Prostate gland (tissue), 2 donors: Measurements from ENCODE around the gene PUSL1. TPM values are rescaled to one million over a fixed set of nuclear protein-coding genes. Genes with fewer than 3 reads are reported as not detected.

ENCODE experiments used
- DNase-seq: peaks from one replicate; pipeline ENCODE4 v3.0.0-alpha.2; 2019; ENCODE audit warnings: low spot score
- H3K27ac ChIP-seq, 2 donors: fragments of 200-600 bp; sonication (generic); 2 replicates each; pipeline ENCODE4 v1.5.1; 2017 to 2019
- H3K27me3 ChIP-seq: fragments of 200-600 bp; sonication (generic); replicated peaks from 2 replicates; pipeline ENCODE4 v1.5.1; 2019; ENCODE audit not compliant: insufficient read depth
- H3K36me3 ChIP-seq, 2 donors: fragments of 200-600 bp; sonication (generic); 1 replicate in 1 of 2; 2 replicates in 1 of 2; pipeline versions ENCODE4 v1.5.1 to v1.8.1; 2017 to 2019
- H3K4me1 ChIP-seq: fragments of 200-600 bp; sonication (generic); replicated peaks from 2 replicates; pipeline ENCODE4 v1.5.1; 2019
- H3K4me3 ChIP-seq, 2 donors: fragments of 200-600 bp; sonication (generic); 2 replicates each; pipeline ENCODE4 v1.5.1; 2017 to 2019
- H3K9me3 ChIP-seq: fragments of 200-600 bp; sonication (generic); 2 replicates; pipeline ENCODE4 v1.5.1; 2017
- POLR2A ChIP-seq: fragments of 450-650 bp; IDR thresholded peaks from one replicate; pipeline ENCODE4 v1.6.1; 2016; ENCODE audit warnings: antibody characterized with exemption, mild to moderate bottlenecking
- POLR2AphosphoS5 ChIP-seq: sonication (generic); formaldehyde crosslinking; IDR thresholded peaks from one replicate; pipeline ENCODE4 v1.6.1; 2017; ENCODE audit warnings: antibody characterized with exemption
- WGBS: methylation state at CpG from one replicate; pipeline ENCODE4 v1.1.5; 2018; 5-methylcytosine and 5-hydroxymethylcytosine counted together
- intact Hi-C: fragments of 100-400 bp; cut with DNase I; formaldehyde crosslinking; loops from one replicate; pipeline ENCODE4 v1.14.2; 2022
- total RNA-seq, 2 donors: library from RNA; depleted of rRNA; stranded (reverse); fragments of >200 nt; gene quantifications; one replicate each; pipeline ENCODE4 v1.1.0, GENCODE V29; 2016
- TF ChIP-seq, protein P1 (sequence below), 4 experiments: fragments of 200-600 bp in 2 of 4; fragments of 450-650 bp in 2 of 4; sonication (generic) in 2 of 4; IDR thresholded peaks; 1 replicate in 3 of 4; 2 replicates in 1 of 4; pipeline ENCODE4 v1.5.1; 2016 to 2019; ENCODE audit warnings: antibody characterized with exemption in 4 of 4, mild to moderate bottlenecking in 2 of 4, moderate library complexity in 2 of 4

PUSL1 gene
- total RNA-seq, 2 donors from 2014 or later: 30.6 to 36.9 TPM

DNA sequence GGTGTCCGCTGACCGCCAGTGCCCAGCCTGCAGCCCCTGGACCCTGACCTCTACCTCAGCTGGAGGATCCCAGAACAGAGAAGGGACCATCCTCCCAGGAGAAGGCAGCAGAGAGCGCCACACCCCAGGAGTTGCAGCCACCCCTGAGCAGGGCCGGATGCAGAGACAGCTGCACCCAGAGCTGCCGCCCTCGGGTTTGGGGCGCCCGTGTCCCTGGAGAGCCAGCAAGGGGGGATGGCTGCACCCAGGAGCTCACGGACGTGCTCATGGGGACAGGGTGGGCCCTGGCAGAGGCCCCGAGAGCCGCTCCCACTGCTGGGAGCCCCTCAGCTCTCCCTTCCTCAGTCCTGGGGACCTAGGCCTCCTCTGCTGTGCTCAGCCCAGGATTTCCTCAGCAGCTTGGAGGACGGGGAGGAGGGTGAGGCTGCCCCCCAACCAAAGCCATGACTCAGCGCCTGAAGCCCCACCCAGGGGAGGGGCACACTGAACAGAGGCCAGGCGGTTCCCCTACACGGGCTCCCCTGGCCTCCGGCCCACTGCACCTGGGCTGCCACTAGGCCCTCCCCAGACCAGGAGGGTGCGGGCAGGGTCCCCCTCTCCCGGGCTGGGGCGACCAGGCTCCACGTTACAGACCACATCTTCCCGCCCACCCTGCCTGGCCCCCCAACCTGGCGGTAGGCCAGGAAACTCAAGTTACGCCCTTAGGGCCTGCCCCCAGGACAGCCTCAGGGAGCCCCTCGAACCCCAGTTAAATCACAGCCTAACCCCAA, 2.9 kb upstream of the PUSL1 start:
- peak; percentile 42 for DNase-seq
- TF ChIP-seq POLR2AphosphoS5 (no peak), POLR2A (no peak)
- TF ChIP-seq, protein P1, sequence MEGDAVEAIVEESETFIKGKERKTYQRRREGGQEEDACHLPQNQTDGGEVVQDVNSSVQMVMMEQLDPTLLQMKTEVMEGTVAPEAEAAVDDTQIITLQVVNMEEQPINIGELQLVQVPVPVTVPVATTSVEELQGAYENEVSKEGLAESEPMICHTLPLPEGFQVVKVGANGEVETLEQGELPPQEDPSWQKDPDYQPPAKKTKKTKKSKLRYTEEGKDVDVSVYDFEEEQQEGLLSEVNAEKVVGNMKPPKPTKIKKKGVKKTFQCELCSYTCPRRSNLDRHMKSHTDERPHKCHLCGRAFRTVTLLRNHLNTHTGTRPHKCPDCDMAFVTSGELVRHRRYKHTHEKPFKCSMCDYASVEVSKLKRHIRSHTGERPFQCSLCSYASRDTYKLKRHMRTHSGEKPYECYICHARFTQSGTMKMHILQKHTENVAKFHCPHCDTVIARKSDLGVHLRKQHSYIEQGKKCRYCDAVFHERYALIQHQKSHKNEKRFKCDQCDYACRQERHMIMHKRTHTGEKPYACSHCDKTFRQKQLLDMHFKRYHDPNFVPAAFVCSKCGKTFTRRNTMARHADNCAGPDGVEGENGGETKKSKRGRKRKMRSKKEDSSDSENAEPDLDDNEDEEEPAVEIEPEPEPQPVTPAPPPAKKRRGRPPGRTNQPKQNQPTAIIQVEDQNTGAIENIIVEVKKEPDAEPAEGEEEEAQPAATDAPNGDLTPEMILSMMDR (IDR thresholded peaks at IDR 0.05): peak in 1 of 4 experiments; percentile 17
- Histone ChIP-seq H3K36me3 (no peaks in the 10 kb centered on the region), H3K27me3 (no peaks in the 10 kb centered on the region), H3K9me3 (no peaks in the 10 kb centered on the region), H3K4me1 (peaks cover 40% of the 10 kb centered on the region), H3K4me3 (peak overlapping the region in 1 of 2 donors; percentile 16), H3K27ac (peak overlapping the region; percentile 36 to 66)
- intact Hi-C loops: loop anchor here (5.0 kb wide), 1 partner anchor 42 kb away; the partner anchor contains the start of gene DVL1
- WGBS: 19% methylated on average over 24 of the region's 25 CpGs

DNA sequence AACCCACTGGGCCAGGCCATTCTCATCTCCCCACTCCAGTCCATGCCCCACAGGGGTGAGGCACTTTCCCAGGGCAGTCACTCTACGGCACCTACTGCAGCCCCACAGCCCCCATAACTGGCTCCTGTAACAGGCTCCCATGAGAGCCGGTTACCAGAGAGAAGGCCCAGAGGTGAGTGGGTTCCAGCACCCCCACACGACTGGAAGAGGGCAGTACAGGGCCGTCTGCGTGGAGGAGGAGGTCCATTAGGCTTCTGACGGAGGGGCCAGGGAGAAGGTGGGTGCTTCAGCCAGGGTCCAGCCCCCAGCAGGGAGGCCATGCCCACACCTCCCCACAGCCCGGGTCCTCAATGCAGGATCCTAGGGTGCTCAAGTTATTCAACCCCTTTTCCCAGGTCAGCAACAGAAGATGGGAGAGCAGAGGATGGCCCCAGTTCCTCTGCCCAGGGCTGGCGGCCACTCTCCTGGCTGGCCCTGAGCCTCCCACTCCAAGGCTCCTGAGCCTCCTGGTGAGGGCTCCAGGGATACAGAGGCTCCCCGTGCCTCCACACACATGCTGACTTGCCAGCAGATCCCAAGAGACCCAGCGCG, 2.2 kb upstream of the PUSL1 start:
- no peaks in the 10 kb centered on the region for H3K9me3 ChIP-seq
- H3K4me3 ChIP-seq: no peak overlapping the region
- no peak for DNase-seq
- WGBS: 27% methylated on average over 8 of the region's 11 CpGs
- TF ChIP-seq, protein P1 (IDR thresholded peaks at IDR 0.05): no peak
- TF ChIP-seq POLR2A (no peak), POLR2AphosphoS5 (no peak)
- peaks cover 40% of the 10 kb centered on the region for H3K4me1 ChIP-seq
- intact Hi-C loops: loop anchor here (5.0 kb wide), 1 partner anchor 41 kb away; the partner anchor contains the start of gene DVL1
- H3K27me3 ChIP-seq: no peaks in the 10 kb centered on the region
- H3K36me3 ChIP-seq: peaks cover 0 to 2% of the 10 kb centered on the region in 2 donors
- H3K27ac ChIP-seq: peak overlapping the region; percentile 36 to 55

DNA sequence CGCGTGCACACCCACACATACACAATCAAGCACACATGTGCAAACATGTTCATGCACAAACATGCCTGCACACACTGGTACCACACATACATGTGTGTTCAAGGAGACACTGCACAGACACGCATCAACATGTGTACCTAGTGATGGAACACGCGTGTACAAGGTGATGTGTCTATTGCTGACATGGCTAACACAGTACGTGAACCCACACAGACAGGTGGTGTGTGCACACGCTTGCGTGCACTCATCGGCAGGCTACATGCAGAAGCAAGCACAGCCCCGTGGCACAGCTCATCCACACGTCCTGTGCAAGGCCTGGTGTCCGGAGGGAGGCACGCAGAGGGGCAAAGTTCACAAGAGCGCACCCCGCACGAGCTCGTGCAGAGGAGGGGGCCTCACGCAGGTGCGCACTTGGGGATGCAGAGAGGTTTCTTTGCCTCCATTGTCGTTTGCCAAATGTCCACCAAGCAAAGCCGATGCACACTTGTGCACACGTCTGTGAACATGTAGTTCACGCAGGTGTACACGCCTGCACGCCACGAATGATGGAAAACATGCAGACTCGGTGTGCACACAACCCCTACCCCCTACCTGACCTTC, 1.6 kb upstream of the PUSL1 start:
- H3K27ac ChIP-seq: peak overlapping the region in 1 of 2 donors; percentile 89
- 26% methylated on average over 27 of the region's 27 CpGs for WGBS
- no peaks in the 10 kb centered on the region for H3K9me3 ChIP-seq
- DNase-seq: no peak
- peak overlapping the region; percentile 79 to 97 for H3K4me3 ChIP-seq
- intact Hi-C loops: loop anchor here (5.0 kb wide), 1 partner anchor 41 kb away; the partner anchor contains the start of gene DVL1
- H3K4me1 ChIP-seq: peaks cover 40% of the 10 kb centered on the region
- TF ChIP-seq, protein P1 (IDR thresholded peaks at IDR 0.05): no peak
- TF ChIP-seq POLR2A (no peak), POLR2AphosphoS5 (no peak)
- no peaks in the 10 kb centered on the region for H3K27me3 ChIP-seq
- H3K36me3 ChIP-seq: peaks cover 0 to 8% of the 10 kb centered on the region in 2 donors

DNA sequence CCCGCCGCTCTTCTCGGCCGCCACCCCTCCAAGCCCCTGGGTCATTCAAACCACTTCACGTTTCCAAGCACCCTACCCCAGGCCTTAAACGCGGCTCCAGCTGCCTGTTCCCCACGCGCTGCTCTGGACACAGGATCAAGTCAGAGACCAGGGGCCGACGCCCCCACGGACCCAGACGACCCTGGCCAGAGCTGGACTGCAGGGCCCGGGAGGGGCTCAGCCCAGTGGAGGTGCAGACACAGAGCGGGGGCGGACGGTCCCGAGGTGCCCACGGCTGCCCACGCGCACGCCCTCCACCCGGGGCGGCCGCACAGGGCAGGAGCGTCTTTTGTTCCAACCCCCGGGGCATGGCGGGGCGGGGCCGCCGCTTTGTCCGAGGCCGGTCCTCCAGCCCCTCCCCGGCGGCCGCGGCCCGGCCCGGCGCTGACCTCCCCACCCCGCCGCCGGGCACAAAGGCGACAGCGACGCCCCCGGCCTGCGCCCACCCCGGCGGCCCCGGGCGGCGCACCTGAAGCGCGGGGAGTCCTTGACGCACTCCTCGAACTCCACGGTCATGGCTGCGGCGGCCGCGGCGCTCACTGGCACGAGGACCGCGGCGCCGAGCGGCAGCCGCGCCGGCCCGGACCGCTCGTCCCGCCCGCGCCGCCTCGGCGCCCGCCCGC, 1.0 kb upstream of the PUSL1 start:
- peak overlapping the region; percentile 79 to 97 for H3K4me3 ChIP-seq
- intact Hi-C loops: loop anchor here (5.0 kb wide), 1 partner anchor 40 kb away; the partner anchor contains the start of gene DVL1
- H3K27ac ChIP-seq: peak overlapping the region; percentile 89 to 93
- H3K9me3 ChIP-seq: no peaks in the 10 kb centered on the region
- peaks cover 40% of the 10 kb centered on the region for H3K4me1 ChIP-seq
- no peak for DNase-seq
- 2% methylated on average over 36 of the region's 83 CpGs for WGBS
- TF ChIP-seq POLR2AphosphoS5: no peak
- TF ChIP-seq POLR2A: no peak
- TF ChIP-seq, protein P1 (IDR thresholded peaks at IDR 0.05): no peak
- peaks cover 0 to 12% of the 10 kb centered on the region in 2 donors for H3K36me3 ChIP-seq
- H3K27me3 ChIP-seq: no peaks in the 10 kb centered on the region
